H1 (cell line): Measurements from ENCODE around the gene CSNK1G2. TPM values are rescaled to one million over a fixed set of nuclear protein-coding genes. Genes with fewer than 3 reads are reported as not detected.
A peak's percentile ranks its signal among the peaks of the same experiment; 100 is the strongest.

Experiments
- CTCF ChIA-PET: fragments of 300-600 bp; sonication (Branson Sonifier 250); formaldehyde crosslinking; loops from one replicate; lab custom pipeline; 2021; ENCODE audit not compliant: partially characterized antibody; lab: Charles Lee
- POLR2A ChIA-PET: fragments of 300-600 bp; sonication (Branson Sonifier 250); formaldehyde crosslinking; loops from one replicate; lab custom pipeline; 2021; ENCODE audit warnings: inconsistent platforms; ENCODE audit not compliant: partially characterized antibody; lab: Charles Lee
- DNase-seq, 2 experiments: peaks; one replicate each; pipeline versions ENCODE4 v3.0.0 to v3.0.0-alpha.2; 2010 to 2022; ENCODE audit warnings: low spot score in 2 of 2, low read depth in 1 of 2, mixed read lengths in 1 of 2
- FAIRE-seq: peaks from 2 replicates; lab custom pipeline; 2011; peaks lifted over from hg19 to GRCh38; lab: Jason Lieb, UNC
- H2AFZ ChIP-seq: 2 replicates; pipeline ENCODE4 v1.8.1; 2012; ENCODE audit warnings: low read length, inconsistent platforms
- H2AK5ac ChIP-seq: 2 replicates; pipeline ENCODE4 v1.6.1; 2013; ENCODE audit warnings: low read depth, low read length
- H2BK120ac ChIP-seq: replicated peaks from 2 replicates; pipeline ENCODE3; 2013; ENCODE audit warnings: low read depth, low read length, inconsistent platforms
- H2BK12ac ChIP-seq: 2 replicates; pipeline ENCODE4 v1.6.1; 2013; ENCODE audit warnings: low read depth, low read length
- H2BK15ac ChIP-seq: 2 replicates; pipeline ENCODE4 v1.6.1; 2013; ENCODE audit warnings: low read length
- H2BK20ac ChIP-seq: 2 replicates; pipeline ENCODE4 v1.6.1; 2013; ENCODE audit warnings: low read length
- H2BK5ac ChIP-seq: 2 replicates; pipeline ENCODE4 v1.6.1; 2013; ENCODE audit warnings: low read depth, low read length
- H3K14ac ChIP-seq: 2 replicates; pipeline ENCODE4 v1.6.1; 2013; ENCODE audit warnings: inconsistent platforms; ENCODE audit not compliant: insufficient read length
- H3K18ac ChIP-seq: 2 replicates; pipeline ENCODE4 v1.6.1; 2013; ENCODE audit warnings: low read length; ENCODE audit errors: extremely low read depth
- H3K23ac ChIP-seq: 2 replicates; pipeline ENCODE4 v1.6.1; 2013; ENCODE audit warnings: inconsistent platforms; ENCODE audit not compliant: insufficient read length
- H3K23me2 ChIP-seq: 2 replicates; pipeline ENCODE4 v1.6.1; 2013; ENCODE audit warnings: low read depth, low read length
- H3K27ac ChIP-seq: 2 replicates; pipeline ENCODE4 v1.6.1; 2011; ENCODE audit warnings: low read depth, low read length, inconsistent platforms
- H3K27me3 ChIP-seq, 4 experiments: replicated peaks in 1 of 4; 1 replicate in 1 of 4; 2 replicates in 3 of 4; pipeline versions ENCODE4 v1.6.1 to v1.8.1; 2011 to 2013; ENCODE audit warnings: low read length in 3 of 4, mild to moderate bottlenecking in 3 of 4, inconsistent platforms in 2 of 4, mixed read lengths in 2 of 4, moderate library complexity in 1 of 4; ENCODE audit not compliant: control insufficient read depth in 3 of 4, insufficient read depth in 3 of 4; ENCODE audit errors: extremely low read depth in 1 of 4
- H3K36me3 ChIP-seq, 4 experiments: 2 replicates each; pipeline versions ENCODE4 v1.6.1 to v1.8.1; 2011 to 2013; ENCODE audit warnings: mild to moderate bottlenecking in 4 of 4, low read length in 3 of 4, moderate library complexity in 2 of 4, control low read depth in 1 of 4, inconsistent platforms in 1 of 4; ENCODE audit not compliant: insufficient read depth in 4 of 4, control insufficient read depth in 2 of 4
- H3K4ac ChIP-seq: replicated peaks from 2 replicates; pipeline ENCODE3; 2013; ENCODE audit warnings: low read length, low read depth, mixed read lengths, inconsistent platforms; ENCODE audit not compliant: insufficient read length
- H3K4me1 ChIP-seq, 4 experiments: replicated peaks in 1 of 4; 1 replicate in 1 of 4; 2 replicates in 3 of 4; pipeline versions ENCODE4 v1.6.1 to v1.8.1; 2011 to 2013; ENCODE audit warnings: low read length in 3 of 4, inconsistent platforms in 2 of 4, mixed read lengths in 1 of 4; ENCODE audit not compliant: insufficient read depth in 4 of 4, control insufficient read depth in 3 of 4
- H3K4me2 ChIP-seq, 2 experiments: 2 replicates each; pipeline versions ENCODE4 v1.6.1 to v1.8.1; 2011 to 2013; ENCODE audit warnings: low read depth in 2 of 2, low read length in 2 of 2, control low read depth in 1 of 2, inconsistent platforms in 1 of 2, mild to moderate bottlenecking in 1 of 2; ENCODE audit not compliant: insufficient read depth in 1 of 2
- H3K4me3 ChIP-seq, 4 experiments: fragments of 200-600, 300-600 bp in 1 of 4; sonication (generic), shearing (Covaris generic), sonication (Bioruptor Twin) in 1 of 4; 2 replicates each; pipeline versions ENCODE4 v1.5.1 to v1.8.1; 2011 to 2016; ENCODE audit warnings: low read length in 4 of 4, low read depth in 3 of 4, control low read depth in 2 of 4, inconsistent platforms in 2 of 4, mild to moderate bottlenecking in 2 of 4, mixed read lengths in 1 of 4, moderate library complexity in 1 of 4; ENCODE audit not compliant: insufficient read depth in 2 of 4; ENCODE audit errors: extremely low read depth in 1 of 4
- H3K56ac ChIP-seq: replicated peaks from 2 replicates; pipeline ENCODE3; 2013; ENCODE audit warnings: low read depth, mild to moderate bottlenecking, mixed read lengths, low read length, inconsistent platforms; ENCODE audit not compliant: insufficient read length
- H3K79me1 ChIP-seq: 2 replicates; pipeline ENCODE4 v1.6.1; 2013; ENCODE audit warnings: low read depth, low read length, control low read depth
- H3K79me2 ChIP-seq, 2 experiments: 2 replicates each; pipeline versions ENCODE4 v1.6.1 to v1.8.1; 2012 to 2013; ENCODE audit warnings: low read length in 2 of 2, mild to moderate bottlenecking in 2 of 2, inconsistent platforms in 1 of 2; ENCODE audit not compliant: insufficient read depth in 2 of 2, control insufficient read depth in 1 of 2
- H3K9ac ChIP-seq, 4 experiments: replicated peaks in 1 of 4; 1 replicate in 1 of 4; 2 replicates in 3 of 4; pipeline versions ENCODE4 v1.6.1 to v1.8.1; 2011 to 2013; ENCODE audit warnings: low read depth in 3 of 4, low read length in 3 of 4, control low read depth in 2 of 4, mild to moderate bottlenecking in 2 of 4, moderate library complexity in 2 of 4, inconsistent platforms in 1 of 4; ENCODE audit errors: extremely low read depth in 1 of 4
- H3K9me3 ChIP-seq, 2 experiments: 2 replicates each; pipeline versions ENCODE4 v1.6.1 to v1.8.1; 2012 to 2013; ENCODE audit warnings: mild to moderate bottlenecking in 2 of 2, moderate library complexity in 2 of 2, control low read depth in 1 of 2, inconsistent platforms in 1 of 2, low read depth in 1 of 2, low read length in 1 of 2, mixed read lengths in 1 of 2; ENCODE audit not compliant: insufficient read depth in 2 of 2
- H4K20me1 ChIP-seq, 2 experiments: replicated peaks in 1 of 2; 2 replicates each; pipeline versions ENCODE3 to v1.8.1; 2011 to 2013; ENCODE audit warnings: inconsistent platforms in 2 of 2, low read length in 2 of 2, mild to moderate bottlenecking in 1 of 2; ENCODE audit not compliant: insufficient read depth in 2 of 2, control insufficient read depth in 1 of 2
- H4K5ac ChIP-seq: 2 replicates; pipeline ENCODE4 v1.6.1; 2013; ENCODE audit warnings: low read length, low read depth, mixed read lengths, inconsistent platforms; ENCODE audit not compliant: insufficient read length
- H4K8ac ChIP-seq: 2 replicates; pipeline ENCODE4 v1.8.0; 2013; ENCODE audit warnings: mild to moderate bottlenecking, moderate library complexity, low read length, inconsistent platforms; ENCODE audit not compliant: insufficient read depth; ENCODE audit errors: extremely low read depth
- H4K91ac ChIP-seq: replicated peaks from 2 replicates; pipeline ENCODE3; 2013; ENCODE audit warnings: low read length, mixed read lengths, inconsistent platforms; ENCODE audit not compliant: insufficient read length
- CTCF ChIP-seq, 3 experiments: IDR thresholded peaks; 1 replicate in 2 of 3; 2 replicates in 1 of 3; pipeline versions ENCODE4 v1.5.1 to v1.6.1; 2011; ENCODE audit warnings: low read length in 3 of 3, mild to moderate bottlenecking in 3 of 3, inconsistent platforms in 2 of 3, low read depth in 1 of 3, moderate library complexity in 1 of 3; ENCODE audit not compliant: insufficient read depth in 1 of 3; ENCODE audit errors: control extremely low read depth in 1 of 3
- GABPA ChIP-seq: IDR thresholded peaks from 2 replicates; pipeline ENCODE4 v1.6.1; 2011; ENCODE audit warnings: mild to moderate bottlenecking, low read length, moderate library complexity, borderline replicate concordance; ENCODE audit not compliant: insufficient read depth
- RAD21 ChIP-seq, 2 experiments: IDR thresholded peaks in 1 of 2; conservative IDR thresholded peaks in 1 of 2; 2 replicates each; pipeline ENCODE4 v1.6.1; 2011; ENCODE audit warnings: low read depth in 2 of 2, low read length in 2 of 2, improper control_type of control experiment in 1 of 2, inconsistent platforms in 1 of 2, mild to moderate bottlenecking in 1 of 2, moderate library complexity in 1 of 2
- SP2 ChIP-seq: IDR thresholded peaks from 2 replicates; pipeline ENCODE4 v1.6.1; 2012; ENCODE audit warnings: mild to moderate bottlenecking, low read length, inconsistent platforms
- WGBS, 2 experiments: shearing (Covaris generic) in 1 of 2; methylation state at CpG; one replicate each; pipeline versions ENCODE4 v1.1.6 to v1.1.7; 2013 to 2015; ENCODE audit warnings: low lambda C conversion rate in 2 of 2, mixed read lengths in 2 of 2, inconsistent platforms in 1 of 2, low coverage in 1 of 2, missing lambda C conversion rate in 1 of 2; ENCODE audit not compliant: insufficient replicate concordance in 2 of 2, insufficient coverage in 1 of 2, insufficient read length in 1 of 2; ENCODE audit errors: extremely low coverage in 1 of 2, missing lambda C conversion rate in 1 of 2; 5-methylcytosine and 5-hydroxymethylcytosine counted together
- polyA plus RNA-seq, 7 experiments: library from polyadenylated mRNA; depleted of rRNA in 3 of 7; stranded (reverse) in 5 of 7; unstranded in 2 of 7; fragments of >200 nt in 5 of 7; fragments of 200-250 nt in 2 of 7; gene quantifications; 1 replicate in 5 of 7; 2 replicates in 1 of 7; 4 replicates in 1 of 7; pipeline versions ENCODE4 v1.2.1 to v1.2.3, GENCODE V29; 2011 to 2013; ENCODE audit warnings: missing spikeins in 2 of 7, mixed read lengths in 2 of 7
- total RNA-seq: library from RNA; stranded (reverse); fragmentation: NEBNext Ultra II Directional; extraction: Animal tissue kit (Norgen Biotek cat#: 25700); gene quantifications from 2 replicates; pipeline ENCODE4 v1.2.1, GENCODE V29; 2021

The CSNK1G2 gene
- total and polyA plus RNA-seq, 2 of the 8 experiments (the other 6 are each of a cell fraction or from before 2014, with no cell fraction given): 99.5 to 130 TPM

- Histone ChIP-seq H3K18ac (no peak overlapping the region), H3K9me3 (no peaks in the 10 kb centered on the region), H3K4ac (no peak overlapping the region), H2BK12ac (no peak overlapping the region), H3K23ac (no peak overlapping the region), H3K56ac (no peak overlapping the region), H3K9ac (no peak overlapping the region), H3K27ac (no peak overlapping the region), H3K4me3 (no peak overlapping the region), H2BK5ac (no peak overlapping the region), H2BK20ac (no peak overlapping the region), H2AFZ (no peak overlapping the region), H3K14ac (no peak overlapping the region), H2BK15ac (no peak overlapping the region), H2AK5ac (no peak overlapping the region), H2BK120ac (no peak overlapping the region), H3K23me2 (no peaks in the 10 kb centered on the region), H4K20me1 (peaks cover 11 to 14% of the 10 kb centered on the region in 2 experiments), H3K4me1 (no peaks in the 10 kb centered on the region), H4K8ac (no peak overlapping the region), H3K27me3 (no peaks in the 10 kb centered on the region), H4K5ac (no peak overlapping the region), H3K4me2 (no peak overlapping the region), H3K36me3 (peaks cover 3 to 45% (median 10%) of the 10 kb centered on the region in 4 experiments; a peak in 7 of 8 replicates), H4K91ac (no peak overlapping the region), H3K79me1 (peaks cover 6% of the 10 kb centered on the region), H3K79me2 (peaks cover 0 to 14% of the 10 kb centered on the region in 2 experiments; a peak in 1 of 4 replicates)
- POLR2A ChIA-PET: interaction anchor here (1.0 to 1.8 kb wide), 3 partner anchors 10 to 14 kb away, joined by 3 to 4 read pairs (median 3); no protein-coding TSS in a partner anchor
- CTCF ChIA-PET: interaction anchor here (0.6 to 1.3 kb wide), 4 partner anchors 22 to 81 kb away, joined by 3 to 4 read pairs (median 4); no protein-coding TSS in a partner anchor
- TF ChIP-seq GABPA: 0 out of 2 replicates have a peak, but pooled peaks have one; percentile 31
- no peak for TF ChIP-seq CTCF (IDR thresholded peaks at IDR 0.05; ENCODE audit: control extremely low read depth in 1 of 3, insufficient read depth in 1 of 3, low read depth in 1 of 3, low read length in 3 of 3)
- TF ChIP-seq SP2: no peak
- peak in 1 of 2 experiments; percentile 21; a peak in 2 of 4 replicates for TF ChIP-seq RAD21 (IDR thresholded peaks at IDR 0.05 in 1 of 2, conservative IDR thresholded peaks at IDR 0.05 in 1 of 2; ENCODE audit: low read depth in 2 of 2, low read length in 2 of 2)
- 95% methylated on average over 23 of the region's 28 CpGs; no CpG with 5 or more reads in 1 of the 2 experiments for WGBS, 2 experiments
- no peak for FAIRE-seq
- no peak for DNase-seq
Measured at GRCh38 chr19:1979642-1980041, 38.7 kb downstream of the CSNK1G2 start.
